GM12891 (cell line): ENCODE data around the gene KIF25.

Source experiments
- POLR2A ChIP-seq: IDR thresholded peaks from 2 replicates; pipeline ENCODE4 v1.6.1; 2011; ENCODE audit warnings: low read depth, low read length, control low read depth
- POLR2AphosphoS5 ChIP-seq: IDR thresholded peaks from 2 replicates; pipeline ENCODE4 v1.6.1; 2011; ENCODE audit warnings: low read depth, low read length, control low read depth
- SPI1 ChIP-seq: IDR thresholded peaks from 2 replicates; pipeline ENCODE4 v1.6.1; 2011; ENCODE audit warnings: low read depth, low read length, control low read depth
- TAF1 ChIP-seq: IDR thresholded peaks from 2 replicates; pipeline ENCODE4 v1.6.1; 2011; ENCODE audit warnings: low read depth, low read length, control low read depth

GRCh38 chr6:168015482-168016175, 18.2 kb downstream of the KIF25 start:
- TF ChIP-seq POLR2A (no peak), SPI1 (no peak), POLR2AphosphoS5 (no peak), TAF1 (no peak)
